ENCODE measurements around the gene COPZ1. TPM values are rescaled to one million over a fixed set of nuclear protein-coding genes. Genes with fewer than 3 reads are reported as not detected.

COPZ1 gene
- total and polyA plus RNA-seq, 9 of the 15 experiments (the other 6 are each of a cell fraction or from before 2014, with no cell fraction given), result 137 to 487 (median 233) TPM

DNA sequence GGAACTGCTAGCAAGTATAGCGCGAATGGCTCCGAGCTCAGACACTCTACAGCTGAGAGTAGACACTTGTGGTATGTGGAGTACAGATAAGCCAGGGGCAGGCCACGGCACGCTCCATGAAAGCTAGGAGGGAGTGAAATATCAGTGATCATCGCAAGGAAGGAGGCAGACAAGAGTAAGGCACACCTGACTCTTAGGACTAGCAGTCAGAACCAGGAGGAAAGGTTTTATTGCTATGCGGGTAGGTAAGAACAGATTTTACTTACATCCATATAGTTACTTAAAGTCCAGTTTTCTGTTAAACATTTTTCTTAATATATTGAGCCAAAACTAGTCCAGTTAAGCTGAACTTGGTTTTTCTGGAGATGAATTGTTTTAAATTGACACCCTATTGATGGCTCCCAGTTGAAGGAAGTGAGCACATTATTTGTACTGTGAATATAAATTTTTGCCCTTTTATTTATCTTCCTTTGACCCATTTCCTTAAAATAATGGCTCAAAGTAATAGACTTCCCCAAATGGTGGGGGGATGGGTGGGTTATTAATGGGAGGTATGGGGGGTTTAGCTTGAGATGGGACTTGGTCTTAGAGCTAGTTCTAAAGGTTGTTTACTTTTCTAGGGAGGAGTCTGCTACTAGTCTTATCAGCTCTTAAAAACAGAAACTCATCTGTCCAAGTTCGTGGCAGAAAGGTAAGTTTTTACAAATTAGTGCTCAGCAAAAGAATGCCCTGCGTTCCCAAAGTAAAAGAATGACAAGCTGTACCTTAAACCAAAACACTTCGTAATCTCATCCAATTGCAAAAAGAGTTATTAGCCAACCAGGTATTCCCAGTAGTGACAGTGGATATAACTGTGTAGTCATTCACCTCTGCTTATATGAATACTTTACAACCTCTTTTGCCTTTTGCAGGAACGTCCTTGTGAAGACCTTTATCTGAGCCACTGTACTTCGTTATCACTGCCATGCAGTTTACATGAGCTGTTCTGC, 38.6 kb upstream of the COPZ1 start (continued):
- TF ChIP-seq CCNT2 (IDR thresholded peaks at IDR 0.05; ENCODE audit: borderline replicate concordance, extremely low read depth, insufficient read length, low read depth, low read length) (peak; percentile 61), ZNF174 (CRISPR knock-in tag; IDR thresholded peaks at IDR 0.05) (no peak), NR2F6 (CRISPR knock-in tag; IDR thresholded peaks at IDR 0.05) (no peak), EZH2 (IDR thresholded peaks at IDR 0.05; ENCODE audit: borderline replicate concordance, low read depth, low read length) (no peak), RBFOX2 (IDR thresholded peaks at IDR 0.05; ENCODE audit: low read depth, low read length) (peak; percentile 65), DDX20 (tag; IDR thresholded peaks at IDR 0.05; ENCODE audit: low read depth) (no peak), ZNF717 (CRISPR knock-in tag; IDR thresholded peaks at IDR 0.05) (no peak), POLR3G (IDR thresholded peaks at IDR 0.05; ENCODE audit: extremely low read depth, insufficient read length, insufficient replicate concordance) (no peak), ZNF764 (CRISPR knock-in tag; IDR thresholded peaks at IDR 0.05; ENCODE audit: low read depth) (no peak), MTF1 (CRISPR knock-in tag; IDR thresholded peaks at IDR 0.05; ENCODE audit: borderline replicate concordance) (no peak), ESRRB (CRISPR knock-in tag; IDR thresholded peaks at IDR 0.05; ENCODE audit: borderline replicate concordance) (no peak), HDAC8 (tag; IDR thresholded peaks at IDR 0.05) (no peak), KDM4B (IDR thresholded peaks at IDR 0.05; ENCODE audit: borderline replicate concordance in 2 of 2, low read depth in 1 of 2) (no peak), FOXM1 (IDR thresholded peaks at IDR 0.05; ENCODE audit: low read depth) (no peak), FOXM1 (CRISPR knock-in tag; IDR thresholded peaks at IDR 0.05; ENCODE audit: low read depth) (no peak), ASH1L (IDR thresholded peaks at IDR 0.05; ENCODE audit: borderline replicate concordance, low read depth, partially characterized antibody) (no peak), L3MBTL2 (IDR thresholded peaks at IDR 0.05) (peak; percentile 3; the same call in 1 of the 2 replicates), ADNP (tag; IDR thresholded peaks at IDR 0.05) (no peak), KDM1A (IDR thresholded peaks at IDR 0.05) (peak in 1 of 2 experiments; percentile 34; a peak in 1 of 4 replicates), KLF6 (CRISPR knock-in tag; IDR thresholded peaks at IDR 0.05; ENCODE audit: borderline replicate concordance) (no peak)
- TF ChIP-seq, protein P1, sequence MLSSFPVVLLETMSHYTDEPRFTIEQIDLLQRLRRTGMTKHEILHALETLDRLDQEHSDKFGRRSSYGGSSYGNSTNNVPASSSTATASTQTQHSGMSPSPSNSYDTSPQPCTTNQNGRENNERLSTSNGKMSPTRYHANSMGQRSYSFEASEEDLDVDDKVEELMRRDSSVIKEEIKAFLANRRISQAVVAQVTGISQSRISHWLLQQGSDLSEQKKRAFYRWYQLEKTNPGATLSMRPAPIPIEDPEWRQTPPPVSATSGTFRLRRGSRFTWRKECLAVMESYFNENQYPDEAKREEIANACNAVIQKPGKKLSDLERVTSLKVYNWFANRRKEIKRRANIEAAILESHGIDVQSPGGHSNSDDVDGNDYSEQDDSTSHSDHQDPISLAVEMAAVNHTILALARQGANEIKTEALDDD (IDR thresholded peaks at IDR 0.05), result peak; percentile 83
- TF ChIP-seq, protein P2, sequence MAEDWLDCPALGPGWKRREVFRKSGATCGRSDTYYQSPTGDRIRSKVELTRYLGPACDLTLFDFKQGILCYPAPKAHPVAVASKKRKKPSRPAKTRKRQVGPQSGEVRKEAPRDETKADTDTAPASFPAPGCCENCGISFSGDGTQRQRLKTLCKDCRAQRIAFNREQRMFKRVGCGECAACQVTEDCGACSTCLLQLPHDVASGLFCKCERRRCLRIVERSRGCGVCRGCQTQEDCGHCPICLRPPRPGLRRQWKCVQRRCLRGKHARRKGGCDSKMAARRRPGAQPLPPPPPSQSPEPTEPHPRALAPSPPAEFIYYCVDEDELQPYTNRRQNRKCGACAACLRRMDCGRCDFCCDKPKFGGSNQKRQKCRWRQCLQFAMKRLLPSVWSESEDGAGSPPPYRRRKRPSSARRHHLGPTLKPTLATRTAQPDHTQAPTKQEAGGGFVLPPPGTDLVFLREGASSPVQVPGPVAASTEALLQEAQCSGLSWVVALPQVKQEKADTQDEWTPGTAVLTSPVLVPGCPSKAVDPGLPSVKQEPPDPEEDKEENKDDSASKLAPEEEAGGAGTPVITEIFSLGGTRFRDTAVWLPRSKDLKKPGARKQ (CRISPR knock-in tag; IDR thresholded peaks at IDR 0.05), result no peak
- TF ChIP-seq, protein P3, sequence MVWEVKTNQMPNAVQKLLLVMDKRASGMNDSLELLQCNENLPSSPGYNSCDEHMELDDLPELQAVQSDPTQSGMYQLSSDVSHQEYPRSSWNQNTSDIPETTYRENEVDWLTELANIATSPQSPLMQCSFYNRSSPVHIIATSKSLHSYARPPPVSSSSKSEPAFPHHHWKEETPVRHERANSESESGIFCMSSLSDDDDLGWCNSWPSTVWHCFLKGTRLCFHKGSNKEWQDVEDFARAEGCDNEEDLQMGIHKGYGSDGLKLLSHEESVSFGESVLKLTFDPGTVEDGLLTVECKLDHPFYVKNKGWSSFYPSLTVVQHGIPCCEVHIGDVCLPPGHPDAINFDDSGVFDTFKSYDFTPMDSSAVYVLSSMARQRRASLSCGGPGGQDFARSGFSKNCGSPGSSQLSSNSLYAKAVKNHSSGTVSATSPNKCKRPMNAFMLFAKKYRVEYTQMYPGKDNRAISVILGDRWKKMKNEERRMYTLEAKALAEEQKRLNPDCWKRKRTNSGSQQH (CRISPR knock-in tag; IDR thresholded peaks at IDR 0.05), result peak; percentile 14; the same call in 1 of the 2 replicates
